PC-3 (cell line): Measurements from ENCODE around the gene ZBTB45. TPM values are rescaled to one million over a fixed set of nuclear protein-coding genes. Genes with fewer than 3 reads are reported as not detected.
A peak's percentile ranks its signal among the peaks of the same experiment; 100 is the strongest.

Source experiments
- ATAC-seq: fragments of 200-7000 bp; cut with Tn5 transposase; 2 replicates; pipeline ENCODE4 v1.9.1; 2020; ENCODE audit warnings: mild to moderate bottlenecking, moderate library complexity
- BruUV-seq: library from RNA; stranded (reverse); fragments of 400-500 nt; replicated peaks from 2 replicates; lab custom pipeline; 2021; lab: Mats Ljungman, UMichigan
- CTCF ChIA-PET: fragments of 300-600 bp; sonication (Branson Sonifier 250); formaldehyde crosslinking; loops from one replicate; lab custom pipeline; 2022; ENCODE audit warnings: antibody characterized with exemption; lab: Charles Lee
- POLR2A ChIA-PET: fragments of 300-600 bp; sonication (Branson Sonifier 250); formaldehyde crosslinking; loops from one replicate; lab custom pipeline; 2022; ENCODE audit warnings: antibody characterized with exemption; ENCODE audit not compliant: unreplicated experiment; lab: Charles Lee
- DNase-seq: peaks from one replicate; pipeline ENCODE4 v3.0.0-alpha.2; 2015
- H2AFZ ChIP-seq: fragments of 300-600 bp; sonication (generic); 2 replicates; pipeline ENCODE4 v1.6.0; 2016; ENCODE audit warnings: antibody characterized with exemption, low read length
- H3F3A ChIP-seq: fragments of 300-600 bp; sonication (generic); one replicate; pipeline ENCODE4 v1.6.0; 2017; ENCODE audit warnings: antibody characterized with exemption, low read length, control low read depth, mild to moderate bottlenecking; ENCODE audit not compliant: unreplicated experiment
- H3K27ac ChIP-seq: fragments of 300-600 bp; sonication (generic); 2 replicates; pipeline ENCODE4 v1.5.1; 2016; ENCODE audit warnings: mild to moderate bottlenecking, low read length
- H3K27me3 ChIP-seq: fragments of 300-600 bp; sonication (generic); 2 replicates; pipeline ENCODE4 v1.6.1; 2016; ENCODE audit warnings: low read length, mixed read lengths
- H3K36me3 ChIP-seq: fragments of 300-600 bp; sonication (generic); 2 replicates; pipeline ENCODE4 v1.6.1; 2016; ENCODE audit warnings: low read depth, mixed run types, low read length, mixed read lengths
- H3K4me1 ChIP-seq: fragments of 300-600 bp; sonication (generic); 2 replicates; pipeline ENCODE4 v1.5.1; 2016; ENCODE audit warnings: low read length; ENCODE audit not compliant: insufficient read depth
- H3K4me2 ChIP-seq: fragments of 300-600 bp; sonication (generic); 2 replicates; pipeline ENCODE4 v1.6.0; 2016; ENCODE audit warnings: low read length
- H3K4me3 ChIP-seq: fragments of 300-600 bp; sonication (generic); 2 replicates; pipeline ENCODE4 v1.5.1; 2016; ENCODE audit warnings: mild to moderate bottlenecking, low read length, mixed read lengths
- H3K79me2 ChIP-seq: fragments of 300-600 bp; sonication (generic); 2 replicates; pipeline ENCODE4 v1.6.1; 2017; ENCODE audit warnings: low read length, mixed read lengths
- H3K9ac ChIP-seq: fragments of 300-600 bp; sonication (generic); 2 replicates; pipeline ENCODE4 v1.6.0; 2016; ENCODE audit warnings: mild to moderate bottlenecking, low read length
- H3K9me2 ChIP-seq: fragments of 300-600 bp; sonication (generic); replicated peaks from 2 replicates; pipeline ENCODE4 v1.6.1; 2016; ENCODE audit warnings: mixed run types, low read length, mixed read lengths
- H3K9me3 ChIP-seq: fragments of 300-600 bp; sonication (generic); 2 replicates; pipeline ENCODE4 v1.6.1; 2016; ENCODE audit warnings: low read length, mixed read lengths
- H4K20me1 ChIP-seq: fragments of 300-600 bp; sonication (generic); 2 replicates; pipeline ENCODE4 v1.6.1; 2016; ENCODE audit warnings: low read length, mixed read lengths
- CTCF ChIP-seq: fragments of 300-600 bp; sonication (generic); conservative IDR thresholded peaks from 2 replicates; pipeline ENCODE4 v1.5.1; 2017; ENCODE audit warnings: antibody characterized with exemption, low read depth, mild to moderate bottlenecking, low read length
- EZH2 ChIP-seq: fragments of 300-600 bp; sonication (generic); IDR thresholded peaks from one replicate; pipeline ENCODE4 v1.6.1; 2017; ENCODE audit warnings: antibody characterized with exemption, mild to moderate bottlenecking, low read length; ENCODE audit not compliant: unreplicated experiment
- EZH2phosphoT487 ChIP-seq: fragments of 300-600 bp; sonication (generic); IDR thresholded peaks from 2 replicates; pipeline ENCODE4 v1.6.1; 2018; ENCODE audit warnings: mild to moderate bottlenecking, antibody characterized with exemption, low read length, borderline replicate concordance
- intact Hi-C: fragments of 100-400 bp; cut with micrococcal nuclease; formaldehyde crosslinking; loops from 2 replicates; pipeline ENCODE4 v1.9.0; 2023
- total RNA-seq: library from RNA; depleted of rRNA; stranded (reverse); fragments of >200 nt; gene quantifications from 2 replicates; pipeline ENCODE4 v1.2.3, GENCODE V29; 2014

The ZBTB45 gene
- total RNA-seq, 1 experiment from 2014 or later: 14.0 TPM

- TSS peak; percentile 74 for BruUV-seq
- peaks cover 21% of the 10 kb centered on the region for H3K4me1 ChIP-seq
- H3K79me2 ChIP-seq: peaks cover 33% of the 10 kb centered on the region
- peak overlapping the region; percentile 69 for H3K4me3 ChIP-seq
- DNase-seq (no peak), ATAC-seq (no peak; the same call in 1 of the 2 replicates)
- H4K20me1 ChIP-seq: no peaks in the 10 kb centered on the region
- intact Hi-C loops: loop anchor here (1.0 kb wide), 2 partner anchors 21 to 61 kb away; partner anchors contain the start of gene ZBTB45
- peak overlapping the region; percentile 65 for H2AFZ ChIP-seq
- CTCF ChIA-PET: no interaction called here
- no peaks in the 10 kb centered on the region for H3K27me3 ChIP-seq
- H3F3A ChIP-seq: no peaks in the 10 kb centered on the region
- TF ChIP-seq EZH2: no peak
- no peaks in the 10 kb centered on the region for H3K9me2 ChIP-seq
- no peaks in the 10 kb centered on the region for H3K9me3 ChIP-seq
- H3K36me3 ChIP-seq: no peaks in the 10 kb centered on the region
- H3K9ac ChIP-seq: peak overlapping the region; percentile 77
- peak overlapping the region; percentile 85 for H3K4me2 ChIP-seq
- 0 out of 2 replicates have a peak overlapping the region, but pooled peaks have one; percentile 0 for H3K27ac ChIP-seq
- POLR2A ChIA-PET: no interaction called here
These were observed 21.1 kb downstream of the ZBTB45 start for GRCh38 chr19:58498316-58499020.

DNA sequence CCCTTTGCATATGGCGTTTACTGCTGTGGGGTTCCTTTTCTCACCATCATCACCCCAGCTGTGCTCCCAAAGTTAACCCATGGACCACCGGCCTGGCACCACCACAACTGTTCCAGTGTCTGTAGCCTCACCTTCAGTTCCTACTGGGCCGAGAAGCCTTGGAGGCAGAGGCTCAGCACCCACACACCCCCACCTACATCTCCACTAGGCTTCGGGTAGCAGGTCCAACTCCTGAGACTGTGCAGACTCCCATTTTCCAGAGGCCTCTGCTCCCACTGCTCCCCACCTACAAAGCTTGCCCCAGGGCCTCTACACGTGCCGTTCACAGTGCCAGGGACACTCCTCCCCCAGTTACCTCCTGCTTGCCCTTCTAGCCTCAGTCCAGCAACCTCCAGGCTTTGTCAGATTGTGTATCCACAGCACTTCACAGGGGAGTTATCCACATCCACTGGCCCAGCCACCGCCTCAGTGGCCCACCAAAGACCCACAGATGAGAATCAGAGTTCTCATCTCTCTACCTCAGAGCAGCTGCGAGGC, 21.9 kb downstream of the ZBTB45 start:
- H3K4me1 ChIP-seq: peaks cover 21% of the 10 kb centered on the region
- H3K4me2 ChIP-seq: peak overlapping the region; percentile 85
- no peak for ATAC-seq
- no peak for DNase-seq
- no peak overlapping the region for H2AFZ ChIP-seq
- intact Hi-C loops: no loop called here
- H4K20me1 ChIP-seq: no peaks in the 10 kb centered on the region
- H3K9ac ChIP-seq: no peak overlapping the region
- TF ChIP-seq CTCF: no peak
- no peak for TF ChIP-seq EZH2phosphoT487
- no peak for TF ChIP-seq EZH2
- H3K9me3 ChIP-seq: no peaks in the 10 kb centered on the region
- no peaks in the 10 kb centered on the region for H3K9me2 ChIP-seq
- no peaks in the 10 kb centered on the region for H3K36me3 ChIP-seq
- ChIA-PET CTCF (no interaction called here), POLR2A (no interaction called here)
- no peaks in the 10 kb centered on the region for H3K27me3 ChIP-seq
- H3F3A ChIP-seq: no peaks in the 10 kb centered on the region
- H3K79me2 ChIP-seq: peaks cover 36% of the 10 kb centered on the region
- peak overlapping the region; percentile 69 for H3K4me3 ChIP-seq
- no TSS peak for BruUV-seq
- H3K27ac ChIP-seq: no peak overlapping the region

GRCh38 chr19:58492265-58492664, 27.3 kb downstream of the ZBTB45 start:
- DNase-seq (no peak), ATAC-seq (no peak)
- POLR2A ChIA-PET: interaction anchor here (0.7 kb wide), 1 partner anchor 63 kb away, joined by 8 read pairs; the partner anchor contains the start of gene CHMP2A
- H3K36me3 ChIP-seq: no peaks in the 10 kb centered on the region
- no peaks in the 10 kb centered on the region for H3K9me2 ChIP-seq
- H3K9ac ChIP-seq: no peak overlapping the region
- intact Hi-C loops: no loop called here
- CTCF ChIA-PET: no interaction called here
- H3K27ac ChIP-seq: no peak overlapping the region
- H3K4me1 ChIP-seq: no peaks in the 10 kb centered on the region
- H3F3A ChIP-seq: no peaks in the 10 kb centered on the region
- H3K79me2 ChIP-seq: peaks cover 35% of the 10 kb centered on the region
- no peak overlapping the region for H3K4me2 ChIP-seq
- BruUV-seq: no TSS peak
- H2AFZ ChIP-seq: no peak overlapping the region
- H3K9me3 ChIP-seq: no peaks in the 10 kb centered on the region
- no peak overlapping the region for H3K4me3 ChIP-seq
- H4K20me1 ChIP-seq: no peaks in the 10 kb centered on the region
- H3K27me3 ChIP-seq: no peaks in the 10 kb centered on the region
- TF ChIP-seq CTCF (no peak), EZH2 (no peak), EZH2phosphoT487 (no peak)
